ENCODE measurements around the gene PLEKHG2. TPM values are rescaled to one million over a fixed set of nuclear protein-coding genes. Genes with fewer than 3 reads are reported as not detected.
A peak's percentile ranks its signal among the peaks of the same experiment; 100 is the strongest.

The PLEKHG2 gene
- polyA plus RNA-seq, 2 of the 4 experiments (the other 2 are of a cell fraction), result 21.6 to 41.7 TPM

GRCh38 chr19:39400061-39400460 lies 12.4 kb upstream of the PLEKHG2 start:
- DNase-seq (ENCODE audit: low read depth in 1 of 2, low spot score in 1 of 2) (no peak), FAIRE-seq (no peak), ATAC-seq (no peak)
- H3K27ac ChIP-seq, result peak overlapping the region; percentile 92 to 99
- 95% methylated on average over 4 of the region's 4 CpGs for WGBS (ENCODE audit: missing lambda C conversion rate)
- peaks cover 76% of the 10 kb centered on the region for H3K4me1 ChIP-seq
- H3K4me3 ChIP-seq, result no peak overlapping the region
- TF ChIP-seq POLR2A (IDR thresholded peaks at IDR 0.05; ENCODE audit: low read length) (0 out of 2 replicates have a peak, but pooled peaks have one; percentile 23), RFX5 (IDR thresholded peaks at IDR 0.05) (no peak), MAFK (IDR thresholded peaks at IDR 0.05; ENCODE audit: partially characterized antibody) (no peak), GATA3 (IDR thresholded peaks at IDR 0.05; ENCODE audit: borderline replicate concordance) (no peak), FOSB (CRISPR knock-in tag; IDR thresholded peaks at IDR 0.05) (no peak)
- ChIA-PET POLR2A (interaction anchor here (3.4 to 4.6 kb wide), 2 partner anchors 9 to 12 kb away, joined by 42 to 49 read pairs; partner anchors contain the start of genes MED29, PAF1 and PLEKHG2), CTCF (interaction anchor here (1.2 to 21.4 kb wide), 8 partner anchors 8 to 470 kb away, joined by 3 to 484 read pairs (median 26); partner anchors contain the start of genes MRPS12, PLEKHG2, RPS16 and SARS2)
- no peaks in the 10 kb centered on the region for H3K9me3 ChIP-seq
- H3K4me2 ChIP-seq, result no peak overlapping the region

GRCh38 chr19:39401070-39401548 lies 11.4 kb upstream of the PLEKHG2 start:
- Histone ChIP-seq H3K27ac (peak overlapping the region; percentile 94 to 99), H3K4me2 (peak overlapping the region; percentile 95), H3K4me3 (no peak overlapping the region), H3K4me1 (peaks cover 87% of the 10 kb centered on the region), H3K9me3 (no peaks in the 10 kb centered on the region)
- WGBS (ENCODE audit: missing lambda C conversion rate), result 45% methylated on average over 4 of the region's 4 CpGs
- no peak for FAIRE-seq
- CTCF ChIA-PET, result interaction anchor here (0.7 to 21.4 kb wide), 15 partner anchors 7 to 767 kb away, joined by 3 to 484 read pairs (median 5); partner anchors contain the start of genes EID2, EID2B, MED29 and MRPS12
- peak in 1 of 2 experiments; percentile 1; a peak in 3 of 6 replicates for ATAC-seq
- DNase-seq (ENCODE audit: low read depth in 1 of 2, low spot score in 1 of 2), result peak; percentile 44 to 90
- POLR2A ChIA-PET, result interaction anchor here (0.6 to 9.4 kb wide), 9 partner anchors 8 to 59 kb away, joined by 3 to 140 read pairs (median 7); partner anchors contain the start of genes MED29, PAF1, PLEKHG2 and RPS16
- no peak for TF ChIP-seq RFX5 (IDR thresholded peaks at IDR 0.05)
- TF ChIP-seq RARB (CRISPR knock-in tag; IDR thresholded peaks at IDR 0.05), result 0 out of 2 replicates have a peak, but pooled peaks have one; percentile 1
- no peak for TF ChIP-seq RCOR1 (IDR thresholded peaks at IDR 0.05; ENCODE audit: low read depth, low read length)
- peak; percentile 3; the same call in 1 of the 2 replicates for TF ChIP-seq USF2 (IDR thresholded peaks at IDR 0.05)
- no peak for TF ChIP-seq HOXB13 (CRISPR knock-in tag; IDR thresholded peaks at IDR 0.05; ENCODE audit: low read depth)
- peak; percentile 94 for TF ChIP-seq GATA3 (IDR thresholded peaks at IDR 0.05; ENCODE audit: borderline replicate concordance)
- TF ChIP-seq RNF2 (IDR thresholded peaks at IDR 0.05; ENCODE audit: borderline replicate concordance, low read depth), result no peak
- peak; percentile 62; the same call in 1 of the 2 replicates for TF ChIP-seq HOXA7 (CRISPR knock-in tag; IDR thresholded peaks at IDR 0.05)
- TF ChIP-seq HMGXB4 (CRISPR knock-in tag; IDR thresholded peaks at IDR 0.05; ENCODE audit: borderline replicate concordance), result no peak
- TF ChIP-seq EP300 (IDR thresholded peaks at IDR 0.05), result no peak; a peak in 1 of 5 replicates
- TF ChIP-seq CBX8 (IDR thresholded peaks at IDR 0.05), result no peak
- no peak; the same call in 1 of the 2 replicates for TF ChIP-seq MYC (IDR thresholded peaks at IDR 0.05; ENCODE audit: borderline replicate concordance, low read length)

- ATAC-seq (peak; percentile 25 to 53), DNase-seq (ENCODE audit: low read depth in 1 of 2, low spot score in 1 of 2) (peak in 1 of 2 experiments; percentile 95), FAIRE-seq (peak; percentile 93)
- ChIA-PET POLR2A (interaction anchor here (0.6 to 9.4 kb wide), 9 partner anchors 8 to 59 kb away, joined by 3 to 140 read pairs (median 7); partner anchors contain the start of genes MED29, PAF1, PLEKHG2 and RPS16), CTCF (interaction anchor here (0.7 to 21.4 kb wide), 16 partner anchors 10 to 767 kb away, joined by 3 to 484 read pairs (median 4); partner anchors contain the start of genes EID2, EID2B, MED29 and MRPS12)
- Histone ChIP-seq H3K4me1 (peaks cover 88% of the 10 kb centered on the region), H3K4me3 (peak overlapping the region; percentile 43; the same call in 2 of the 3 replicates), H3K4me2 (peak overlapping the region; percentile 95), H3K27ac (peak overlapping the region; percentile 94 to 99), H3K9me3 (no peaks in the 10 kb centered on the region)
- WGBS (ENCODE audit: missing lambda C conversion rate), result 20% methylated on average over 25 of the region's 25 CpGs
- TF ChIP-seq RNF2 (IDR thresholded peaks at IDR 0.05; ENCODE audit: borderline replicate concordance, low read depth) (no peak), HES2 (IDR thresholded peaks at IDR 0.05) (no peak), ZSCAN20 (CRISPR knock-in tag; IDR thresholded peaks at IDR 0.05) (no peak), HOXB5 (CRISPR knock-in tag; IDR thresholded peaks at IDR 0.05) (peak; percentile 96), CTCF (IDR thresholded peaks at IDR 0.05) (no peak), EHF (CRISPR knock-in tag; IDR thresholded peaks at IDR 0.05) (peak; percentile 96), MAFK (IDR thresholded peaks at IDR 0.05; ENCODE audit: partially characterized antibody) (no peak), CEBPB (IDR thresholded peaks at IDR 0.05) (peak in 1 of 2 experiments; percentile 39; a peak in 1 of 4 replicates), ESRRA (IDR thresholded peaks at IDR 0.05; ENCODE audit: borderline replicate concordance, low read length) (peak; percentile 54; the same call in 1 of the 2 replicates), BCL3 (IDR thresholded peaks at IDR 0.05) (peak; percentile 60; the same call in 1 of the 3 replicates)
Measured at GRCh38 chr19:39401549-39402345, 10.7 kb upstream of the PLEKHG2 start.

Measured in A549 (cell line).